Thyroid gland (tissue), 4 donors: ENCODE results near the gene PGP. TPM values are rescaled to one million over a fixed set of nuclear protein-coding genes. Genes with fewer than 3 reads are reported as not detected.
A peak's percentile ranks its signal among the peaks of the same experiment; 100 is the strongest.

ENCODE experiments used
- DNase-seq, 2 donors: peaks; one replicate each; pipeline ENCODE4 v3.0.0-alpha.2; 2019
- H3K27ac ChIP-seq, 3 donors: fragments of 200-600 bp; sonication (generic); 1 replicate in 2 of 3; 2 replicates in 1 of 3; pipeline ENCODE4 v1.5.1; 2016 to 2019; ENCODE audit warnings: mild to moderate bottlenecking in 1 of 3, moderate library complexity in 1 of 3
- H3K27me3 ChIP-seq: fragments of 200-600 bp; sonication (generic); one replicate; pipeline ENCODE4 v1.5.1; 2019
- H3K36me3 ChIP-seq, 2 donors: fragments of 200-600 bp; sonication (generic); one replicate each; pipeline ENCODE4 v1.5.1; 2016 to 2019
- H3K4me1 ChIP-seq, 2 donors: fragments of 200-600 bp; sonication (generic); one replicate each; pipeline ENCODE4 v1.5.1; 2017 to 2019
- H3K4me3 ChIP-seq, 3 donors: fragments of 200-600 bp; sonication (generic); replicated peaks in 1 of 3; 1 replicate in 2 of 3; 2 replicates in 1 of 3; pipeline ENCODE4 v1.5.1; 2016; ENCODE audit warnings: mild to moderate bottlenecking in 1 of 3
- H3K9me3 ChIP-seq: fragments of 200-600 bp; sonication (generic); one replicate; pipeline ENCODE4 v1.5.1; 2017
- POLR2A ChIP-seq, 2 donors: fragments of 450-650 bp; IDR thresholded peaks; one replicate each; pipeline ENCODE4 v1.6.1; 2017; ENCODE audit warnings: antibody characterized with exemption in 2 of 2, mild to moderate bottlenecking in 2 of 2, moderate library complexity in 1 of 2
- WGBS, 2 donors: methylation state at CpG; one replicate each; pipeline ENCODE4 v1.1.5; 2017; 5-methylcytosine and 5-hydroxymethylcytosine counted together
- intact Hi-C: fragments of 100-400 bp; cut with DNase I; formaldehyde crosslinking; loops from one replicate; pipeline ENCODE4 v1.15.1; 2023
- total RNA-seq, 4 donors: library from RNA; depleted of rRNA; stranded (reverse); fragments of >200 nt; gene quantifications; one replicate each; pipeline ENCODE4 v1.2.3, GENCODE V29; 2016
- TF ChIP-seq, protein P1 (sequence below), 6 experiments: fragments of 200-600 bp in 3 of 6; fragments of 450-650 bp in 3 of 6; sonication (generic) in 3 of 6; IDR thresholded peaks; one replicate each; pipeline ENCODE4 v1.5.1; 2016 to 2019; ENCODE audit warnings: antibody characterized with exemption in 6 of 6, mild to moderate bottlenecking in 2 of 6, inconsistent platforms in 1 of 6, moderate library complexity in 1 of 6

The PGP gene
- total RNA-seq, 4 donors from 2014 or later, result 13.4 to 44.0 (median 28.8) TPM

DNA sequence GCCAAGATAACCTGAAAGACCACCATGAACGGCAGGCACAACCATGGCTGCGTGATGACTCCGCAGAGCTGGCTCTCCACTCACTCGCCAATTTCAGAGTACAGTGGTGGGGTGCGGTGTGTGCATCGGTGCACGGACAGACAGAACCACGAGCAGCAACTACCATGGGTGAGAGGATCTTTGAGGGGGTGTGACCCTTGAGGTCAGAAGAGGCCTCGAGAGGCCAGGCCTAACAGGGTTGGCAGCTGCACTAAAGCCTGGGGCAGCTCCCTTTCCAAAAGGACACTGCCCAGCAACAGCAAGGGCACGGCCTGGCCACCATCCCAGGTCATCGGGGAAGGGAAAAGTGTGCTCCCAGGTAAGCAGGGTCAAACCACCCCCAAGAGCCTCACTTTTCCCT, 38.7 kb upstream of the PGP start:
- Histone ChIP-seq H3K27ac (no peak overlapping the region), H3K27me3 (no peaks in the 10 kb centered on the region), H3K36me3 (peaks cover 46 to 54% of the 10 kb centered on the region in 2 donors), H3K4me3 (no peak overlapping the region), H3K9me3 (no peaks in the 10 kb centered on the region), H3K4me1 (peaks cover 10 to 33% of the 10 kb centered on the region in 2 donors)
- 56 to 70% methylated on average over 8 to 9 of the region's 11 CpGs for WGBS, 2 donors
- DNase-seq, result peak; percentile 66 to 69
- TF ChIP-seq, protein P1, sequence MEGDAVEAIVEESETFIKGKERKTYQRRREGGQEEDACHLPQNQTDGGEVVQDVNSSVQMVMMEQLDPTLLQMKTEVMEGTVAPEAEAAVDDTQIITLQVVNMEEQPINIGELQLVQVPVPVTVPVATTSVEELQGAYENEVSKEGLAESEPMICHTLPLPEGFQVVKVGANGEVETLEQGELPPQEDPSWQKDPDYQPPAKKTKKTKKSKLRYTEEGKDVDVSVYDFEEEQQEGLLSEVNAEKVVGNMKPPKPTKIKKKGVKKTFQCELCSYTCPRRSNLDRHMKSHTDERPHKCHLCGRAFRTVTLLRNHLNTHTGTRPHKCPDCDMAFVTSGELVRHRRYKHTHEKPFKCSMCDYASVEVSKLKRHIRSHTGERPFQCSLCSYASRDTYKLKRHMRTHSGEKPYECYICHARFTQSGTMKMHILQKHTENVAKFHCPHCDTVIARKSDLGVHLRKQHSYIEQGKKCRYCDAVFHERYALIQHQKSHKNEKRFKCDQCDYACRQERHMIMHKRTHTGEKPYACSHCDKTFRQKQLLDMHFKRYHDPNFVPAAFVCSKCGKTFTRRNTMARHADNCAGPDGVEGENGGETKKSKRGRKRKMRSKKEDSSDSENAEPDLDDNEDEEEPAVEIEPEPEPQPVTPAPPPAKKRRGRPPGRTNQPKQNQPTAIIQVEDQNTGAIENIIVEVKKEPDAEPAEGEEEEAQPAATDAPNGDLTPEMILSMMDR (IDR thresholded peaks at IDR 0.05), result no peak
- TF ChIP-seq POLR2A (IDR thresholded peaks at IDR 0.05), result no peak
- intact Hi-C loops, result no loop called here

DNA sequence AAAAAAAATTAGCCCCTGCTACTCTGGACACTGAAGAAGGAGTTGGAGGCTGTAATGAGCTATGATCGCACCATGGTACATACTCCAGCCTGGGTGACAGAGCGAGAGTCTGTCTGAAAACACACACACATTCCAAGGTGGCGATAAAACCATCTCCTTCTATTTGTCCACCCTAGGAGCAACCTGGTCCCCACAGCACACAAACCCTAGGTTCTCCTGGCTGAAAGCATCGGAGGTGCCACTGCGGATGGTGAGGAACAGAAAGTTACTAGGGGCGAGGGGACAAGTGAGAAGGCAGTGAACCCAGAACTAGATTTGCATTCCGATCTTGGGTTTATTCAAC, 38.1 kb upstream of the PGP start:
- intact Hi-C loops, result no loop called here
- H3K9me3 ChIP-seq, result no peaks in the 10 kb centered on the region
- H3K36me3 ChIP-seq, result peaks cover 44 to 49% of the 10 kb centered on the region in 2 donors
- no peak for DNase-seq
- 80 to 86% methylated on average over 7 of the region's 7 CpGs for WGBS, 2 donors
- H3K27me3 ChIP-seq, result no peaks in the 10 kb centered on the region
- peaks cover 10 to 33% of the 10 kb centered on the region in 2 donors for H3K4me1 ChIP-seq
- no peak overlapping the region for H3K27ac ChIP-seq
- TF ChIP-seq, protein P1 (IDR thresholded peaks at IDR 0.05), result no peak
- no peak for TF ChIP-seq POLR2A (IDR thresholded peaks at IDR 0.05)
- H3K4me3 ChIP-seq, result no peak overlapping the region

DNA sequence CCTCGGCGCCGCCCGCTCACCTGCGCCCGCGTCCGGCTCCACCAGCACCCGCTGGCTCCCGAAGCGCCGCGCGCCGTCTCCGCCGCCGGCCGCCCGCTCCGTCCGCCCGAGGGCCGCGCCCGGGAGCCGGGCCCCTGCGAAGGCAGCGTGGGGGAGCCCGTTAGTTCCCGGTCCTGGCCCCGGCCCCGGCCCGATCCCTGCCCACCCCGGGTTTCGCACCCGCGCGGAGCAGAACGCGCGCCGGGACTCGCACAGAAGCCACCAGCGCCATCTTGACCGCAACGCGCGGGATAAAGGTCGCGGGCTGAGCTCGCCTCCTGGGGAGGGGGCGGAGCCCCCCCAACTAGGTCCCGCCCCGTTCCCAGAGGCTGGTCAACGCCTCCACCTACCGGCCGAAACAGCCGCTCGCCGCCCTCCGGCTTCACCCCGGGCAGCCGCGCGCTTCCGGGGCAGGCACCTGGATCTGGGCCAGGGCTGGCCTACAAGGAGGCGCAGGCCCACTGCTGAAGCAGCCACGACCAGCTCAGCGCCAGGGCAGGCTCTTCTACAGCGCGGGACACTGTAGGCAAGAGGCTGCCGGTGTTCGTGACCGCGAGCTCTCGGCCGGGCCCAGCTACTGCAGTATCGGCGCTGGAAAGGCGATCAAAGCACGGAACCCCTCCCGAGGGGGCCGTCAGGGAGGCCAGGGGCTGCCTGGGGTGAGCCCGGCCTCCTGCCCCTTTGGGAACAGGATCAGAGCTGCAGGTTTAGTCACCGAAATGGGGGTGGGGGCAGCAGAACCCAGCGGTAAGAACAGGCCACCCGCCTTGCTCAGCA, 36.9 kb upstream of the PGP start, which contains the start of gene ECI1:
Gene ECI1 (minus strand): TSS at position 292 of the 816 bp plus-strand sequence. CDS start 21 bp downstream, at position 271.
- Histone ChIP-seq H3K27ac (peak within 1 kb of the TSS; percentile 78 to 83 (median 81)), H3K9me3 (no peaks in the 10 kb centered on the region), H3K4me3 (peak within 1 kb of the TSS; percentile 15 to 68 (median 23)), H3K4me1 (peaks cover 10 to 33% of the 10 kb centered on the region in 2 donors), H3K27me3 (no peaks in the 10 kb centered on the region), H3K36me3 (peaks cover 34 to 40% of the 10 kb centered on the region in 2 donors)
- TF ChIP-seq, protein P1 (IDR thresholded peaks at IDR 0.05), result peak; percentile 25 to 93 (median 72)
- peak; percentile 39 to 94 for TF ChIP-seq POLR2A (IDR thresholded peaks at IDR 0.05)
- WGBS, 2 donors, result 12 to 27% methylated on average over 10 of the region's 88 CpGs
- DNase-seq, result peak; percentile 98
- intact Hi-C loops, result no loop called here

DNA sequence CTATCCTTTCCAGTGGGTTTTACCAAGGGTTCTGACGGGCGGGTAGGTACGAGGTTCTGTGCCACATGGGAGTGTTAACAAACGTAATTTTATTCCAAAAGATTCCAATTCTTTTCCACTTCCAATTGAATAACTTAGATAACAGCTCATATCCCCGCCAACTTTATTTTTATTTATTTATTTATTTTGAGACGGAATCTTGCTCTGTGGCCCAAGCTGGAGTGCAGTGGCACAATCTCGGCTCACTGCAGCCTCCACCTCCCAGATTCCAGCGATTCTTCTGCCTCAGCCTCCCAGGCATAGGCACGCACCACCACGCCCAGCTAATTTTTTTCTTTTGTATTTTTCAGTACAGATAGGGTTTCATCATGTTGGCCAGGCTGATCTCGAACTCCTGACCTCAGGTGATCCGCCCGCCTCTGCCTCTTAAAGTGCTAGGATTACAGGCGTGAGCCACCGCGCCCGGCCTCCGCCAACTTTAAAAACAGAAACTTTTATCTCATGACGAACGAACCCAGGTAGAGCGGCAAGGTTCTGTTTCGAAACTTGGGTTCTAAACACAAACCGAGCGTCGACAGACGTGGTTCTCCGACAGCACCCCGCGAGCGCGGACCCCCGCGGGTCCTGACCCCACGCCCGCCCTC, 36.1 kb upstream of the PGP start:
- intact Hi-C loops, result no loop called here
- Histone ChIP-seq H3K4me1 (peaks cover 10 to 33% of the 10 kb centered on the region in 2 donors), H3K27ac (peak overlapping the region; percentile 67 to 83 (median 81)), H3K27me3 (no peaks in the 10 kb centered on the region), H3K4me3 (peak overlapping the region; percentile 15 to 68 (median 23)), H3K36me3 (peaks cover 34 to 40% of the 10 kb centered on the region in 2 donors), H3K9me3 (no peaks in the 10 kb centered on the region)
- 3 to 5% methylated on average over 35 of the region's 35 CpGs for WGBS, 2 donors
- peak; percentile 39 to 45 for DNase-seq
- TF ChIP-seq, protein P1 (IDR thresholded peaks at IDR 0.05), result no peak
- no peak for TF ChIP-seq POLR2A (IDR thresholded peaks at IDR 0.05)
